ENCODE measurements around the gene LIN28B.

The LIN28B gene

DNA sequence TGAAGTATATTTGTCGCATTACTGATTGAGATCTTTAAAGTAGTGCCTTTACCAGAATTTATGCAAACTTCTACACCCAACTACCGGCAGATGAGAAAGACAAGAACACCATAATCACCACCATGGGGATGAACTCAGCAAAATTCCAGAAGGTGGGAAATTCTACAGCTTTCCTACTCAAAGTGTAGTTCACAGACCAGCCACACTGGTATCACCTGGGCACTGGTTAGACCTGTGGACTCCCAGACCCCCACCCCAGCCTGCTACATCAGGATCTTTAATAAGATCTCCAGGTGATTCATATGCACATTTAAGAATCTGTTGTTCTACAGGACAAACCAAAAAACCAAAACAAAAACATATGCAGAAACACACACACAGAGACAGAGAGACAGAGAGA, 155.0 kb downstream of the LIN28B start:
- DNase-seq (ENCODE audit: low read depth, low spot score): no peak
- ChIA-PET CTCF (interaction anchor here (1.8 to 2.8 kb wide), 3 partner anchors 23 to 252 kb away, joined by 4 to 11 read pairs (median 8); no protein-coding TSS in a partner anchor), POLR2A (no interaction called here)
- H3K4me3 ChIP-seq (ENCODE audit: low read depth, low read length): no peak overlapping the region
- TF ChIP-seq, protein P1, sequence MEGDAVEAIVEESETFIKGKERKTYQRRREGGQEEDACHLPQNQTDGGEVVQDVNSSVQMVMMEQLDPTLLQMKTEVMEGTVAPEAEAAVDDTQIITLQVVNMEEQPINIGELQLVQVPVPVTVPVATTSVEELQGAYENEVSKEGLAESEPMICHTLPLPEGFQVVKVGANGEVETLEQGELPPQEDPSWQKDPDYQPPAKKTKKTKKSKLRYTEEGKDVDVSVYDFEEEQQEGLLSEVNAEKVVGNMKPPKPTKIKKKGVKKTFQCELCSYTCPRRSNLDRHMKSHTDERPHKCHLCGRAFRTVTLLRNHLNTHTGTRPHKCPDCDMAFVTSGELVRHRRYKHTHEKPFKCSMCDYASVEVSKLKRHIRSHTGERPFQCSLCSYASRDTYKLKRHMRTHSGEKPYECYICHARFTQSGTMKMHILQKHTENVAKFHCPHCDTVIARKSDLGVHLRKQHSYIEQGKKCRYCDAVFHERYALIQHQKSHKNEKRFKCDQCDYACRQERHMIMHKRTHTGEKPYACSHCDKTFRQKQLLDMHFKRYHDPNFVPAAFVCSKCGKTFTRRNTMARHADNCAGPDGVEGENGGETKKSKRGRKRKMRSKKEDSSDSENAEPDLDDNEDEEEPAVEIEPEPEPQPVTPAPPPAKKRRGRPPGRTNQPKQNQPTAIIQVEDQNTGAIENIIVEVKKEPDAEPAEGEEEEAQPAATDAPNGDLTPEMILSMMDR (IDR thresholded peaks at IDR 0.05; ENCODE audit: insufficient read depth, low read length, missing control alignments): no peak

- no peak for DNase-seq (ENCODE audit: low read depth, low spot score)
- ChIA-PET CTCF (interaction anchor here (1.1 to 2.1 kb wide), 4 partner anchors 23 to 249 kb away, joined by 4 to 8 read pairs (median 4); no protein-coding TSS in a partner anchor), POLR2A (no interaction called here)
- TF ChIP-seq, protein P1 (IDR thresholded peaks at IDR 0.05; ENCODE audit: insufficient read depth, low read length, missing control alignments): no peak
- H3K4me3 ChIP-seq (ENCODE audit: low read depth, low read length): no peak overlapping the region
Observed at GRCh38 chr6:105112577-105112976, 155.7 kb downstream of the LIN28B start.

DNA sequence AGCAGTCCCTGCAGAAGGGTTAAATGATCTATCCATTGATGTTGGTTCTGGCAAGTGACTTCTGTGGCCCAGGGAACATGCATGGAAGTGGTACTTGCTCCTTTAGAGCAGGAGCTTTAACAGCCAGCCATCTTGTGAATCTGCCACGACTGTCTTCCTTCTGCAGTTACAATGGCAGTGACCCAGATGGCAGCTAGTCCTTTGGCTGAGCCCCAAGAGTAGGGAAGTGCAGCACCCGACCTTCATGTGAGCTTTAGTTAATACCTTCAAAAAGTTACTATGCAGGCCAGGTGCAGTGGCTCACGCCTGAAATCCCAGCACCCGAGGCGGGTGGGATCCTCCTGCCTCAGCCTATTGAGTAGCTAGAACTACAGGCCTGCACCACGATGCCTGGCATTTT, 156.5 kb downstream of the LIN28B start:
- ChIA-PET POLR2A (no interaction called here), CTCF (interaction anchor here (0.7 to 2.1 kb wide), 6 partner anchors 9 to 289 kb away, joined by 3 to 5 read pairs (median 4); partner anchors contain the start of gene PREP)
- no peak overlapping the region for H3K4me3 ChIP-seq (ENCODE audit: low read depth, low read length)
- no peak for DNase-seq (ENCODE audit: low read depth, low spot score)
- TF ChIP-seq, protein P1 (IDR thresholded peaks at IDR 0.05; ENCODE audit: insufficient read depth, low read length, missing control alignments): no peak

DNA sequence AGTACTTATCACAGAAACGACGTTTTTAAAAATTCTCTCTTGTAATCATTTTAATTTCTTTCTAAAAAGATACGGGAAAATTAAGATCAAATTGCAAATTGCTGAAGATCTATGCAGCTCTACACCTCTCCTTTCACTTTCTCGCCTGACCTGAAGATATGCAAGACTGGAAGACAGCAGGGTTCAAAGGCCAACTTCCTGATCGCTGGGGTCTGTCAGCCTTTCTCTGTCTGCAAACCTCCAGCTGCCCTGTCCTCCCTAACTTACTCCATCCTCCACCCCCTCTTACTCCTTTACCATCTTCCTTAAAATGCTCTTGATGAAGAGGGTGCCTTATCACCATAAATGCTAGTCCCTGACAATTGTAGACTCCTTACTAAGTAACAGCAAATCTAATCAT, 159.2 kb downstream of the LIN28B start:
- CTCF ChIA-PET: interaction anchor here (0.6 to 3.5 kb wide), 5 partner anchors 10 to 247 kb away, joined by 3 to 27 read pairs (median 4); a partner anchor contains a TSS
- POLR2A ChIA-PET: no interaction called here
- H3K4me3 ChIP-seq (ENCODE audit: low read depth, low read length): no peak overlapping the region
- TF ChIP-seq, protein P1 (IDR thresholded peaks at IDR 0.05; ENCODE audit: insufficient read depth, low read length, missing control alignments): no peak
- no peak for DNase-seq (ENCODE audit: low read depth, low spot score)

- POLR2A ChIA-PET: no interaction called here
- DNase-seq (ENCODE audit: low read depth, low spot score): no peak
- CTCF ChIA-PET: interaction anchor here (1.0 to 2.6 kb wide), 4 partner anchors 13 to 282 kb away, joined by 4 to 10 read pairs (median 6); partner anchors contain the start of gene PREP
- no peak overlapping the region for H3K4me3 ChIP-seq (ENCODE audit: low read depth, low read length)
- TF ChIP-seq, protein P1 (IDR thresholded peaks at IDR 0.05; ENCODE audit: insufficient read depth, low read length, missing control alignments): no peak
Observed at GRCh38 chr6:105120570-105120969, 163.7 kb downstream of the LIN28B start.

GRCh38 chr6:105121981-105122380, 165.1 kb downstream of the LIN28B start:
- ChIA-PET POLR2A (no interaction called here), CTCF (interaction anchor here (1.0 to 2.6 kb wide), 7 partner anchors 9 to 281 kb away, joined by 3 to 10 read pairs (median 3); partner anchors contain the start of gene PREP)
- H3K4me3 ChIP-seq (ENCODE audit: low read depth, low read length): no peak overlapping the region
- no peak for DNase-seq (ENCODE audit: low read depth, low spot score)
- TF ChIP-seq, protein P1 (IDR thresholded peaks at IDR 0.05; ENCODE audit: insufficient read depth, low read length, missing control alignments): no peak

Measured in AG04449 (cell line).